Measurements from ENCODE around the gene ADAM10.

Gene ADAM10

DNA sequence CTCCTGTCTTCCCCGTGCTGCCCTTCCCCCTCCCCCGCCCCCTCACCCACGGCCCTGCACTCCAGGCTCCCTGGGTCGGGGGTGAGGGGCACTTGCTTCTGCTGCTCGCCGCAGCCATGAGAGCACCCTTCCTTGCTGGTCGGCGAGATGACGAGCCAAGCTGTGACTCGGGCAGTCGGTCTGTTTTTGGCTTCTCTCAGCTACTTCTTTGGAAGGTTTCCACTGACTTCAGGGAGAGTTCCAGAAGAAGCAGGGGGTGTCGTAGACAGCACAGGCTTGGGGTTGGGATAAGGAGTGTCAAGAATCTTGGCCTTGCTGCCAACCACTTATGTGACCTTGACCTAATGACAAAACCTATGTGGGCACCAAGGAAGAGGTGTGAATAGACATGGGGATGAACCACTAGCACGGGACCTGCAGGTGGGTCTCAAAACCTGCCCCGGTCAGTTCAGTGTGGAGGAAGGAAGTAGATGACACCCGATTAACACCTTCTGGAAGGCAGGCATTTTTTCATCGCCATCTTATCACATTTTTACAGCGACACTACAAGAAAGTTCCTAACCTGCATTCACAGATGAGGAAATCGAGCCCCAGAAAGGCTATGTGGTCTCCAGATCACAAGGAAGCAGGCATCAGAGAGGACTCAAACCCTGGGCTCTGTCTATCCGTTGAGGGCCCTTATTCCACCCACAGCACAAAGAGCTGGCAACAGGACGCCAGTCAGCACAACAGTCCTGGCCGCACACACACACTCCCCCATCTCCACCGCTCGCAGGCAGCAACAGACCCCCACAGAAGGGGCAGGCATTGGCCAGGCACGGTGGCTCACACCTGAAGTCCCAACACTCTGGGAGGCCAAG is 196.8 kb downstream of the ADAM10 start:
- Histone ChIP-seq H3K4me1 (ENCODE audit: control insufficient read depth in 5 of 5, insufficient read depth in 5 of 5, low read length in 5 of 5) (peaks cover 0 to 16% (median 14%) of the 10 kb centered on the region in 5 donors), H3K36me3 (ENCODE audit: control insufficient read depth in 5 of 5, insufficient read depth in 5 of 5, low read length in 5 of 5) (no peaks in the 10 kb centered on the region), H3K4me3 (ENCODE audit: low read depth in 1 of 5, low read length in 5 of 5) (peak overlapping the region; percentile 12 to 59 (median 45)), H3K27ac (ENCODE audit: low read depth, low read length) (peak overlapping the region; percentile 76), H3K9me3 (ENCODE audit: control insufficient read depth in 5 of 5, low read length in 5 of 5) (no peaks in the 10 kb centered on the region), H3K27me3 (ENCODE audit: control insufficient read depth in 5 of 5, insufficient read depth in 4 of 5, low read length in 5 of 5) (no peaks in the 10 kb centered on the region), H3K9ac (ENCODE audit: low read length in 5 of 5) (peak overlapping the region in 1 of 5 donors; percentile 67)

DNA sequence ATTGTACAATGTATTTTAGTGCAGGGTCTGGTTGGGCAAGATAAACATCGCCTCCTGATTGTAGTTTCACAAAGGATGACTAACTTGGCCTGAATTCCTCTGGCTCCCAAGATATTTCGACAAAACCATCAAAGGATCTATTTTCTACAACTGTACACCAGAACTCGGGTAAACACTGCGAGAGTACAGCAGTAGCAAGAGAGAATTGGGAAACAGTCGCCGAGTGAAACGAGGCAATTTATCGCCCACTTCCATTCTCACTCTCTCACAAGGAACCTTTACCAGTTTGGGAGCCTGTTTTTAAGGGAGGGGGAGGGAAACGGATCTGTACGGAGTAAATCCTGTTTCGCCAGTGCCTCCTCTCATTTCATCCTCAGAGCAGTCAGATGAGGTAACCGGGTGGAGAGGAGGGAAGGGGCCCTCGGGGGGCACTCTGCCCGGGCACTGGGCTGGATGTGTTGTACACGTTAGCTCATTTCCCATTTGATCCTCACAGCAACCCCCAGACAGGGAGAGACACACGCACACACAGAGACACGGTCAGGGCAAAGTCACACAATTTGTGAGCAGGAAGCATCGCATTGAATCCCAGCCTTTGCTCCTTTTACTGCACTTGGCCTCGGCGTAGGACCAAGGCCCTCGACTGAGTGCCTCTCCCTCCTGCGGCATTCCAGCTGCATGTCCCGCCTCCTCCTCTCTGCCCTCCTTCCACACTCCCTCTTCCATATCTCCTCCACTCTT is 197.6 kb downstream of the ADAM10 start:
- Histone ChIP-seq H3K9ac (ENCODE audit: low read length in 5 of 5) (peak overlapping the region in 3 of 5 donors; percentile 30 to 67 (median 58)), H3K4me1 (ENCODE audit: control insufficient read depth in 5 of 5, insufficient read depth in 5 of 5, low read length in 5 of 5) (peaks cover 0 to 22% (median 19%) of the 10 kb centered on the region in 5 donors), H3K36me3 (ENCODE audit: control insufficient read depth in 5 of 5, insufficient read depth in 5 of 5, low read length in 5 of 5) (no peaks in the 10 kb centered on the region), H3K27ac (ENCODE audit: low read depth, low read length) (peak overlapping the region; percentile 76), H3K4me3 (ENCODE audit: low read depth in 1 of 5, low read length in 5 of 5) (peak overlapping the region; percentile 12 to 59 (median 45)), H3K9me3 (ENCODE audit: control insufficient read depth in 5 of 5, low read length in 5 of 5) (no peaks in the 10 kb centered on the region), H3K27me3 (ENCODE audit: control insufficient read depth in 5 of 5, insufficient read depth in 4 of 5, low read length in 5 of 5) (no peaks in the 10 kb centered on the region)

DNA sequence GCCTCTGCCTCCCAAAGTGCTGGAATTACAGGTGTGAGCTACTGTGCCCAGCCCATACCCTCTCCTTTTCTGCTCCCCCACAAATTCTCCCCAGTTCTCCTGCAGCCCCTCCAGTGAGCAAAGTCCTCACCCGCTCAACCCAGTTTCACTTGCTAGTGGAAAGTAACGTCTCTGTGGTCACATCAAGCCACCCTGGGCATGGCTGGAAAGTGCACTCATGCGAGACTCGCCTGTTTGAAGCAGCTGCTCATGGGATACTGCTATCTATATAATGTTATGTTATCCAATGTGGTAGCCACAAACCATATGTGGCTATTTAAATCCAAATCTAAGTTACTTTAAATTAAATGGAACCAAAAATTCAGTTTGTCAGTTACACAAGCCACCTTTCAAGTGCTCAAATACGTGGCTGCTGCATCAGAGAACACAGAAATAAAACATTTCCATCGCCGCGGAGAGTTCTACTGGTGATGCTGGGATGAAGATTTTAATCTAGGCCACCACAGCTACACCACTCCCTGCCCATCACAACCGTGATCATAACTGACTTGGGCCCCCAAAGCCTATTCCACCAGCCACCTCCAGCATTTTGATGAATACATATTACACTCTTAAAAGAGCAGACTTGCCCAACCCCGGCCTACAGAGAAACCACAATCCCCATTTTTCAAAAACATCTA is 198.3 kb downstream of the ADAM10 start:
- H3K4me1 ChIP-seq (ENCODE audit: control insufficient read depth in 5 of 5, insufficient read depth in 5 of 5, low read length in 5 of 5), result peaks cover 0 to 24% (median 19%) of the 10 kb centered on the region in 5 donors
- H3K4me3 ChIP-seq (ENCODE audit: low read depth in 1 of 5, low read length in 5 of 5), result no peak overlapping the region
- H3K27ac ChIP-seq (ENCODE audit: low read depth, low read length), result peak overlapping the region; percentile 76

DNA sequence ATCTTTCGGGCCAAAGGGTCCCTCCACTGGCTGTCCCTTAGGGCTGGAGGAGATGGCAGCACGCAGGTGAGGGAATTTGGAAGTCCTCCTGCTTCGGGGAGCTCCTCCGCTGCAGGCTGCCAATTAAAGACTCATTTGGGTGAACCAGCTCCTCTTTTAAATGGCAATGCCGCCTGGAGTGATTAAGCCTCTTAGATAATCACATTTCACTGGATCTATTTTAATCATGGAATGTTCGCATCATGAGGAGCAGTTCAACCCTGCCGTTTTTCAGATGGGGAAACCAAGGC is 199.8 kb downstream of the ADAM10 start:
- Histone ChIP-seq H3K4me3 (ENCODE audit: low read depth in 1 of 5, low read length in 5 of 5) (no peak overlapping the region), H3K27me3 (ENCODE audit: control insufficient read depth in 5 of 5, insufficient read depth in 4 of 5, low read length in 5 of 5) (no peaks in the 10 kb centered on the region), H3K36me3 (ENCODE audit: control insufficient read depth in 5 of 5, insufficient read depth in 5 of 5, low read length in 5 of 5) (no peaks in the 10 kb centered on the region), H3K9ac (ENCODE audit: low read length in 5 of 5) (no peak overlapping the region), H3K4me1 (ENCODE audit: control insufficient read depth in 5 of 5, insufficient read depth in 5 of 5, low read length in 5 of 5) (peaks cover 0 to 25% (median 19%) of the 10 kb centered on the region in 5 donors), H3K27ac (ENCODE audit: low read depth, low read length) (no peak overlapping the region), H3K9me3 (ENCODE audit: control insufficient read depth in 5 of 5, low read length in 5 of 5) (no peaks in the 10 kb centered on the region)

More for the DNA sequence above, 198.3 kb downstream of the ADAM10 start:
- no peaks in the 10 kb centered on the region for H3K27me3 ChIP-seq (ENCODE audit: control insufficient read depth in 5 of 5, insufficient read depth in 4 of 5, low read length in 5 of 5)
- no peaks in the 10 kb centered on the region for H3K9me3 ChIP-seq (ENCODE audit: control insufficient read depth in 5 of 5, low read length in 5 of 5)
- no peak overlapping the region for H3K9ac ChIP-seq (ENCODE audit: low read length in 5 of 5)
- H3K36me3 ChIP-seq (ENCODE audit: control insufficient read depth in 5 of 5, insufficient read depth in 5 of 5, low read length in 5 of 5), result no peaks in the 10 kb centered on the region

GRCh38 chr15:58549013-58549784 is 200.3 kb downstream of the ADAM10 start:
- H3K9ac ChIP-seq (ENCODE audit: low read length in 5 of 5), result no peak overlapping the region
- no peak overlapping the region for H3K4me3 ChIP-seq (ENCODE audit: low read depth in 1 of 5, low read length in 5 of 5)
- H3K27ac ChIP-seq (ENCODE audit: low read depth, low read length), result no peak overlapping the region
- H3K9me3 ChIP-seq (ENCODE audit: control insufficient read depth in 5 of 5, low read length in 5 of 5), result no peaks in the 10 kb centered on the region
- no peaks in the 10 kb centered on the region for H3K27me3 ChIP-seq (ENCODE audit: control insufficient read depth in 5 of 5, insufficient read depth in 4 of 5, low read length in 5 of 5)
- peaks cover 0 to 25% (median 19%) of the 10 kb centered on the region in 5 donors for H3K4me1 ChIP-seq (ENCODE audit: control insufficient read depth in 5 of 5, insufficient read depth in 5 of 5, low read length in 5 of 5)
- H3K36me3 ChIP-seq (ENCODE audit: control insufficient read depth in 5 of 5, insufficient read depth in 5 of 5, low read length in 5 of 5), result no peaks in the 10 kb centered on the region

- H3K36me3 ChIP-seq (ENCODE audit: control insufficient read depth in 5 of 5, insufficient read depth in 5 of 5, low read length in 5 of 5), result no peaks in the 10 kb centered on the region
- H3K27me3 ChIP-seq (ENCODE audit: control insufficient read depth in 5 of 5, insufficient read depth in 4 of 5, low read length in 5 of 5), result no peaks in the 10 kb centered on the region
- H3K9me3 ChIP-seq (ENCODE audit: control insufficient read depth in 5 of 5, low read length in 5 of 5), result no peaks in the 10 kb centered on the region
- H3K4me1 ChIP-seq (ENCODE audit: control insufficient read depth in 5 of 5, insufficient read depth in 5 of 5, low read length in 5 of 5), result peaks cover 0 to 25% (median 19%) of the 10 kb centered on the region in 5 donors
- H3K27ac ChIP-seq (ENCODE audit: low read depth, low read length), result no peak overlapping the region
- H3K4me3 ChIP-seq (ENCODE audit: low read depth in 1 of 5, low read length in 5 of 5), result no peak overlapping the region
- H3K9ac ChIP-seq (ENCODE audit: low read length in 5 of 5), result no peak overlapping the region
Observed at GRCh38 chr15:58548308-58549012, 201.0 kb downstream of the ADAM10 start.

- Histone ChIP-seq H3K9me3 (ENCODE audit: control insufficient read depth in 5 of 5, low read length in 5 of 5) (no peaks in the 10 kb centered on the region), H3K27me3 (ENCODE audit: control insufficient read depth in 5 of 5, insufficient read depth in 4 of 5, low read length in 5 of 5) (no peaks in the 10 kb centered on the region), H3K4me1 (ENCODE audit: control insufficient read depth in 5 of 5, insufficient read depth in 5 of 5, low read length in 5 of 5) (peaks cover 0 to 25% (median 18%) of the 10 kb centered on the region in 5 donors), H3K27ac (ENCODE audit: low read depth, low read length) (no peak overlapping the region), H3K4me3 (ENCODE audit: low read depth in 1 of 5, low read length in 5 of 5) (no peak overlapping the region), H3K9ac (ENCODE audit: low read length in 5 of 5) (no peak overlapping the region), H3K36me3 (ENCODE audit: control insufficient read depth in 5 of 5, insufficient read depth in 5 of 5, low read length in 5 of 5) (no peaks in the 10 kb centered on the region)
Observed at GRCh38 chr15:58547628-58548307, 201.7 kb downstream of the ADAM10 start.

GRCh38 chr15:58546635-58547627 is 202.6 kb downstream of the ADAM10 start:
- H3K9ac ChIP-seq (ENCODE audit: low read length in 5 of 5), result no peak overlapping the region
- no peak overlapping the region for H3K27ac ChIP-seq (ENCODE audit: low read depth, low read length)
- H3K27me3 ChIP-seq (ENCODE audit: control insufficient read depth in 5 of 5, insufficient read depth in 4 of 5, low read length in 5 of 5), result no peaks in the 10 kb centered on the region
- no peaks in the 10 kb centered on the region for H3K9me3 ChIP-seq (ENCODE audit: control insufficient read depth in 5 of 5, low read length in 5 of 5)
- H3K4me3 ChIP-seq (ENCODE audit: low read depth in 1 of 5, low read length in 5 of 5), result no peak overlapping the region
- H3K36me3 ChIP-seq (ENCODE audit: control insufficient read depth in 5 of 5, insufficient read depth in 5 of 5, low read length in 5 of 5), result no peaks in the 10 kb centered on the region
- peaks cover 0 to 19% (median 9%) of the 10 kb centered on the region in 5 donors for H3K4me1 ChIP-seq (ENCODE audit: control insufficient read depth in 5 of 5, insufficient read depth in 5 of 5, low read length in 5 of 5)

All from subcutaneous abdominal adipose tissue (tissue), 5 donors.